Measurements from ENCODE around the gene PROM1.

DNA sequence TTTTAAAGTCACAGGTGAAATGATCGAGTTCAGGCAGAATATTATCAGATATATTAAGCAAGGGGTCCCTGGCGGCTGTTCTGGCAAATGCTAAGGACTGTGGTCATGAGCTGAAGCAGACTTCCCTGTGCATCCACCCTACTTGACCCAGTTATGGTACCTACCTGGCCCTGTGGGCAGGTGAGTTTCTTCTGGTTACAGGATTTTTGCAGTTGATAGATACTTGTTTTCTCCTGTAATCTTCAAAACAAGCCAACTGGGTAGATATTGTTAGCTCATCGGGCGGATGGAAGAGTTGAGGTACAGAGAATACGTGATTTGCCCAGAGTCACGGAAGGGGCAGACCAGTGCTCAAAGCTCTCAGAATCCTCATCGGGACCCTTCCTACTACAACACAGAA is 18.5 kb upstream of the PROM1 start:
- TF ChIP-seq, protein P1, sequence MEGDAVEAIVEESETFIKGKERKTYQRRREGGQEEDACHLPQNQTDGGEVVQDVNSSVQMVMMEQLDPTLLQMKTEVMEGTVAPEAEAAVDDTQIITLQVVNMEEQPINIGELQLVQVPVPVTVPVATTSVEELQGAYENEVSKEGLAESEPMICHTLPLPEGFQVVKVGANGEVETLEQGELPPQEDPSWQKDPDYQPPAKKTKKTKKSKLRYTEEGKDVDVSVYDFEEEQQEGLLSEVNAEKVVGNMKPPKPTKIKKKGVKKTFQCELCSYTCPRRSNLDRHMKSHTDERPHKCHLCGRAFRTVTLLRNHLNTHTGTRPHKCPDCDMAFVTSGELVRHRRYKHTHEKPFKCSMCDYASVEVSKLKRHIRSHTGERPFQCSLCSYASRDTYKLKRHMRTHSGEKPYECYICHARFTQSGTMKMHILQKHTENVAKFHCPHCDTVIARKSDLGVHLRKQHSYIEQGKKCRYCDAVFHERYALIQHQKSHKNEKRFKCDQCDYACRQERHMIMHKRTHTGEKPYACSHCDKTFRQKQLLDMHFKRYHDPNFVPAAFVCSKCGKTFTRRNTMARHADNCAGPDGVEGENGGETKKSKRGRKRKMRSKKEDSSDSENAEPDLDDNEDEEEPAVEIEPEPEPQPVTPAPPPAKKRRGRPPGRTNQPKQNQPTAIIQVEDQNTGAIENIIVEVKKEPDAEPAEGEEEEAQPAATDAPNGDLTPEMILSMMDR (IDR thresholded peaks at IDR 0.05) = no peak
- no peak for TF ChIP-seq POLR2A (IDR thresholded peaks at IDR 0.05)
